Stomach (tissue), 9 donors: Measurements from ENCODE around the gene TNFRSF1B. TPM values are rescaled to one million over a fixed set of nuclear protein-coding genes. Genes with fewer than 3 reads are reported as not detected.
A peak's percentile ranks its signal among the peaks of the same experiment; 100 is the strongest.

Experiments used
- DNase-seq, 2 donors: peaks; one replicate each; pipeline versions ENCODE4 v3.0.0 to v3.0.0-alpha.2; 2013 to 2019
- H3K27ac ChIP-seq, 5 donors: fragments of 200-600 bp in 4 of 5; sonication (generic) in 4 of 5; one replicate each; pipeline ENCODE4 v1.5.1; 2013 to 2019; ENCODE audit warnings: mild to moderate bottlenecking in 1 of 5, moderate library complexity in 1 of 5
- H3K27me3 ChIP-seq, 3 donors: fragments of 200-600 bp; sonication (generic); one replicate each; pipeline ENCODE4 v1.5.1; 2017 to 2019; ENCODE audit warnings: mixed run types in 1 of 3
- H3K36me3 ChIP-seq, 4 donors: fragments of 200-600 bp; sonication (generic); 1 replicate in 3 of 4; 2 replicates in 1 of 4; pipeline ENCODE4 v1.5.1; 2016 to 2019
- H3K4me1 ChIP-seq, 4 donors: fragments of 200-600 bp; sonication (generic); one replicate each; pipeline ENCODE4 v1.5.1; 2016 to 2019
- H3K4me3 ChIP-seq, 4 donors: fragments of 200-600 bp; sonication (generic) in 3 of 4; one replicate each; pipeline ENCODE4 v1.5.1; 2016 to 2019; ENCODE audit warnings: mild to moderate bottlenecking in 1 of 4
- H3K9me3 ChIP-seq, 4 donors: fragments of 200-600 bp; sonication (generic); one replicate each; pipeline ENCODE4 v1.5.1; 2016 to 2019
- CTCF ChIP-seq, 7 experiments: fragments of 450-650 bp in 4 of 7; fragments of 200-600 bp in 3 of 7; sonication (generic) in 3 of 7; IDR thresholded peaks; one replicate each; pipeline ENCODE4 v1.5.1; 2016 to 2019; ENCODE audit warnings: antibody characterized with exemption in 7 of 7, control low read depth in 2 of 7, mild to moderate bottlenecking in 1 of 7
- EP300 ChIP-seq: sonication (generic); formaldehyde crosslinking; IDR thresholded peaks from one replicate; pipeline ENCODE4 v1.6.1; 2017; ENCODE audit warnings: antibody characterized with exemption
- POLR2A ChIP-seq, 4 donors: fragments of 450-650 bp; IDR thresholded peaks; one replicate each; pipeline ENCODE4 v1.6.1; 2016; ENCODE audit warnings: antibody characterized with exemption in 4 of 4, control low read depth in 2 of 4, mild to moderate bottlenecking in 1 of 4, moderate library complexity in 1 of 4
- POLR2AphosphoS5 ChIP-seq, 3 donors: sonication (generic); formaldehyde crosslinking; IDR thresholded peaks; one replicate each; pipeline ENCODE4 v1.6.1; 2016; ENCODE audit warnings: antibody characterized with exemption in 3 of 3
- WGBS, 5 donors: extraction: QIAGEN DNeasy Blood & Tissue Kit in 3 of 5; methylation state at CpG; one replicate each; pipeline versions ENCODE4 v1.1.5 to v1.1.7; 2013 to 2018; 5-methylcytosine and 5-hydroxymethylcytosine counted together
- intact Hi-C: fragments of 100-400 bp; cut with DNase I; formaldehyde crosslinking; loops from one replicate; pipeline ENCODE4 v1.15.1; 2023; ENCODE audit warnings: low total_unique reads
- polyA plus RNA-seq, 3 donors: library from polyadenylated mRNA; stranded (reverse); fragments of 200-250 nt; gene quantifications; one replicate each; pipeline ENCODE4 v1.2.3, GENCODE V29; 2013
- total RNA-seq, 5 donors: library from RNA; depleted of rRNA; stranded (reverse); fragments of >200 nt; gene quantifications; one replicate each; pipeline versions ENCODE4 v1.1.0 to v1.2.3, GENCODE V29; 2014 to 2016
- donor health status: healthy with polysubstance abuse.
- donor health status: Bipolar disorder and iron deficiency.
- donor health status: healthy.

TNFRSF1B gene
- total and polyA plus RNA-seq, 8 donors = 5.4 to 24.3 (median 11.5) TPM

DNA sequence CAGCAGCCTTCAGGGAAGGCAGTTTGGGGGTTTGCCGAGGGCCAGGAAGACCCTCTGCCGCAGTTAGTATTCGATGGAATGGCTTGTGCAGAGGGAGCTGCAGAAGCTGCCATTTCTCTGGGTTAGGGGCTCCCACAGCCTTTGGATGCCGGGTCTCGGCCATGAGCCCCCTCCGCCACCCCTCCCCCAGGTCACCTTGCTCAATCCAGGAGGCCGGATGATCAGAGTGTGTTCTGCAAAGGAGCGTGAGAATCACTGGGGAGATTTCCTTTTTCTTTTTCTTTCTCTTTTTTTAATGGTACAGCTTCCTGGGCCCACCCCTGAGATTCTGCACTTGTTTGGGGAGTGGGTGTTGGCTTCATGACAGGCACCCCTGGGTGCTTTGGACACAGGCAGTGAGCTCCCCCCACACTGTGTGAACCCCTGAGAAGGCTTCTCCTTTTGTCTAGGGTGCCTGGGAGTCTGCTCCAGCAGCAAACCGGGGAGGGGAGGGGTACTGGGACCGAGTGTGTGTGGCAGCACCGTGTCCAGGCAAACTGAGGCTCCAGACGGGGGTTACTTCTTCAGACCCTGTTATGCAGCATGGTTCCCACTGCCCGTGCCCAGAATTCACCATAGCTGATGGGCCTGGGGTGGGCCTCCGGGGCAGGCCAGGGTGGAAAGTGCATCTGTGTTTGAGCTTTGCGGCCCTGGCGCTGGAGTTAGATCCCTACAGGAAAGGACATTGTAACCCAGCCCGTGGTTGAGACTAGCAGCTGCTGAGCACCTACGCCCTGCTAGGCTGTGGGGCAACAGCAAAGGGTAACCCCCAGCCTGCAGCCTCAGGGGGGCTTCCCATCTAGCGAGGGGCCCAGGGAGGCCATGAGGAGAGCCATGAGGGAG lies 18.5 kb downstream of the TNFRSF1B start:
- TF ChIP-seq EP300 (no peak), POLR2A (IDR thresholded peaks at IDR 0.05) (no peak), CTCF (IDR thresholded peaks at IDR 0.05) (no peak), POLR2AphosphoS5 (IDR thresholded peaks at IDR 0.05) (no peak)
- Histone ChIP-seq H3K9me3 (no peaks in the 10 kb centered on the region), H3K4me1 (peaks cover 47 to 87% (median 68%) of the 10 kb centered on the region in 4 donors), H3K27me3 (no peaks in the 10 kb centered on the region), H3K36me3 (peaks cover 0 to 12% (median 8%) of the 10 kb centered on the region in 4 donors), H3K27ac (peak overlapping the region; percentile 22 to 92 (median 89)), H3K4me3 (peak overlapping the region in 2 of 4 donors; percentile 18 to 23)
- intact Hi-C loops = no loop called here
- WGBS, 5 donors = 67 to 82% (median 74%) methylated on average over 11 to 19 of the region's 19 CpGs
- no peak for DNase-seq

DNA sequence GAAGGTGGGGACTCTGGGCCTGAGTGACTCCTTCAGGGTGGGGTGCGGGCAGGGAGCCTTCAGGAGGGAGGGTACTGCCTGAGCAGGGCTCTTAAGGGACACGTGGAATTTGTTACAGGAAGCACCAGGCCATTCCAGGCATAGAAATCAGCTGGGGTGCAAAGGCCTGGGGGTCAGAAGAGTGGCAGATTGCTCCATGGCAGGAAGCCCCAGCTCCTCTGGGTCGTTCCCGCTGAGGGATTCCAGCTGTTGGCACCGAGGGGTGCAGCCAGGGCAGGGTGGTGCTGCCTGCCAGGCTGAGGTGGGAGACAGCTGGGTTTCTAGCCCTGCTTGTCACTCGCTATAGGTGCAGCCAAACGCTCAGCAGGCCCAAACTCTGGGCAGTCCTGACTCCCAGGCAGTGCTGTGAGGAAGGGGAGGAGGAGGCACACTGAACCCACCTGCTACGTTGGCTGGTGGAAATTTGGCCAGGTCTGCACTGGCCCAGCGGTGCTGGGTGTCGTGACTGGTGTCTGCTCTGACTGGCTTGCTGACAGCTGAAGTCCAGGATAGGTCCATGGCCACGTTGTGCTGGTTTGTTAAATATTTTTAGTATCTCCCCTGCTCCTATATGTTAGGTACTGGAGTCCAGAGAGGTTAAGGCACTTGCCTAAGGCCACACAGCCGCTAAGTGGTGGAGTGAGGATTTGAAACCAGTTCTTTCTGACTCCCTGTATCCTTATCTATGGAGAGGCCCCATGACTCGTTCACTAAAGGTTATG lies 19.3 kb downstream of the TNFRSF1B start:
- no peak overlapping the region for H3K4me3 ChIP-seq
- no peaks in the 10 kb centered on the region for H3K27me3 ChIP-seq
- peaks cover 47 to 79% (median 61%) of the 10 kb centered on the region in 4 donors for H3K4me1 ChIP-seq
- 55 to 68% (median 64%) methylated on average over 8 to 13 of the region's 13 CpGs for WGBS, 5 donors
- H3K27ac ChIP-seq = peak overlapping the region; percentile 21 to 92 (median 89)
- intact Hi-C loops = no loop called here
- H3K9me3 ChIP-seq = no peaks in the 10 kb centered on the region
- H3K36me3 ChIP-seq = peaks cover 6 to 18% (median 11%) of the 10 kb centered on the region in 4 donors
- TF ChIP-seq POLR2A (IDR thresholded peaks at IDR 0.05) (no peak), CTCF (IDR thresholded peaks at IDR 0.05) (no peak), EP300 (no peak), POLR2AphosphoS5 (IDR thresholded peaks at IDR 0.05) (no peak)
- peak in 1 of 2 donors; percentile 43 for DNase-seq

GRCh38 chr1:12186679-12186985 lies 19.8 kb downstream of the TNFRSF1B start:
- peak overlapping the region in 3 of 5 donors; percentile 87 to 92 (median 89) for H3K27ac ChIP-seq
- H3K27me3 ChIP-seq = no peaks in the 10 kb centered on the region
- TF ChIP-seq POLR2AphosphoS5 (IDR thresholded peaks at IDR 0.05) = peak in 1 of 3 donors; percentile 32
- TF ChIP-seq CTCF (IDR thresholded peaks at IDR 0.05) = no peak
- H3K36me3 ChIP-seq = peaks cover 6 to 24% (median 14%) of the 10 kb centered on the region in 4 donors
- peaks cover 47 to 74% (median 58%) of the 10 kb centered on the region in 4 donors for H3K4me1 ChIP-seq
- no peaks in the 10 kb centered on the region for H3K9me3 ChIP-seq
- peak; percentile 52 to 71 for DNase-seq
- H3K4me3 ChIP-seq = no peak overlapping the region
- WGBS, 5 donors = 49 to 76% (median 60%) methylated on average over 4 of the region's 4 CpGs
- intact Hi-C loops = no loop called here

DNA sequence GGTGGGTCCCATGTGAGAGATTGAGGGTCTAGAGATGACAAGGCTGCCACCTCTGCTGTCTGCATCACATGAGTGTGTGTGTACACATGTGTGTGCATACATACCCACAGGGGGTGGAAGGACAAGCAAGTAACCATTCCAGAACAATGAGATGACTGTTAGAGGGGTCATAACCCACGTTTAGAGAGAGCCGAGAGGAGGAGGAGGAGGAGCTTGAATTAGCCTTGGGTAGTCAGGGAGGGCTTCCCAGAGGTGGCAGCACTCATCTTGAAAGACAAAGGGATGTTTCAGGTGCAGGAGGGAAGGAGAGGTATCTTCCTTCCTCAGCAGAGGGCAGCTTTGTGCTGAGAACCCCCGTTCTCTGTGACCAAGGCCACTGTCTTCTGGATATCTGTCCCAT lies 21.3 kb downstream of the TNFRSF1B start:
- TF ChIP-seq POLR2AphosphoS5 (IDR thresholded peaks at IDR 0.05) (no peak), EP300 (no peak), CTCF (IDR thresholded peaks at IDR 0.05) (no peak), POLR2A (IDR thresholded peaks at IDR 0.05) (no peak)
- intact Hi-C loops = no loop called here
- Histone ChIP-seq H3K36me3 (peaks cover 14 to 39% (median 28%) of the 10 kb centered on the region in 4 donors), H3K4me1 (peaks cover 40 to 60% (median 53%) of the 10 kb centered on the region in 4 donors), H3K9me3 (no peaks in the 10 kb centered on the region), H3K4me3 (no peak overlapping the region), H3K27me3 (no peaks in the 10 kb centered on the region), H3K27ac (no peak overlapping the region)
- WGBS, 5 donors = 34 to 56% (median 51%) methylated on average over 3 of the region's 3 CpGs
- no peak for DNase-seq
